Ovary (tissue), 9 donors: ENCODE results near the gene TNFRSF13B. TPM values are rescaled to one million over a fixed set of nuclear protein-coding genes. Genes with fewer than 3 reads are reported as not detected.

Source experiments
- DNase-seq, 5 donors: peaks; one replicate each; pipeline ENCODE4 v3.0.0-alpha.2; 2019 to 2020
- H3K27ac ChIP-seq, 2 donors: fragments of 200-600 bp; one replicate each; pipeline versions ENCODE4 v1.5.1 to v1.8.0; 2019 to 2022
- H3K27me3 ChIP-seq: fragments of 200-600 bp; one replicate; pipeline ENCODE4 v1.8.0; 2022
- H3K36me3 ChIP-seq: fragments of 200-600 bp; sonication (generic); one replicate; pipeline ENCODE4 v1.5.1; 2019
- H3K4me1 ChIP-seq: one replicate; pipeline ENCODE4 v1.8.1; 2013; ENCODE audit warnings: mild to moderate bottlenecking, moderate library complexity; ENCODE audit not compliant: insufficient read depth
- H3K4me3 ChIP-seq: fragments of 200-600 bp; sonication (generic); one replicate; pipeline ENCODE4 v1.5.1; 2017
- H3K9me3 ChIP-seq, 2 donors: fragments of 200-600 bp in 1 of 2; sonication (generic) in 1 of 2; one replicate each; pipeline versions ENCODE4 v1.5.1 to v1.8.1; 2013 to 2019; ENCODE audit warnings: mild to moderate bottlenecking in 1 of 2, moderate library complexity in 1 of 2
- EP300 ChIP-seq: sonication (generic); formaldehyde crosslinking; IDR thresholded peaks from one replicate; pipeline ENCODE4 v1.6.1; 2017; ENCODE audit warnings: antibody characterized with exemption
- POLR2A ChIP-seq: fragments of 450-650 bp; IDR thresholded peaks from one replicate; pipeline ENCODE4 v1.6.1; 2017; ENCODE audit warnings: antibody characterized with exemption, mild to moderate bottlenecking, moderate library complexity
- whole genome bisulfite sequencing, 3 donors: extraction: QIAGEN DNeasy Blood & Tissue Kit in 1 of 3; methylation state at CpG; one replicate each; pipeline versions ENCODE4 v1.1.5 to v1.1.7; 2013 to 2017; 5-methylcytosine and 5-hydroxymethylcytosine counted together
- intact Hi-C, 4 donors: fragments of 100-400 bp; cut with DNase I; formaldehyde crosslinking; loops; one replicate each; pipeline versions ENCODE4 v1.11.0 to v1.15.1; 2022 to 2023
- polyA plus RNA-seq, 2 donors: library from polyadenylated mRNA; stranded (reverse); fragments of 200-250 nt in 1 of 2; fragments of 350-450 nt in 1 of 2; fragmentation: Illumina TruSeq in 1 of 2; extraction: RNeasy Lipid Tissue Mini Kit (QIAGEN cat#74804) in 1 of 2; gene quantifications; one replicate each; pipeline ENCODE4 v1.2.3, GENCODE V29; 2013 to 2014
- total RNA-seq, 7 donors: library from RNA; depleted of rRNA in 2 of 7; stranded (reverse); fragments of >200 nt in 2 of 7; fragmentation: NEBNext Ultra II Directional in 3 of 7; extraction: Animal tissue kit (Norgen Biotek cat#: 25700) in 3 of 7; gene quantifications; one replicate each; pipeline versions ENCODE4 v1.1.0 to v1.2.4, GENCODE V29; 2016 to 2023
- TF ChIP-seq, protein P1 (sequence below), 3 donors: fragments of 450-650 bp in 2 of 3; fragments of 200-600 bp in 1 of 3; IDR thresholded peaks; one replicate each; pipeline versions ENCODE4 v1.5.1 to v1.8.0; 2016 to 2022; ENCODE audit warnings: antibody characterized with exemption in 3 of 3, mild to moderate bottlenecking in 1 of 3
- donor health status: DM: no; HTN: no; CAD: no; lungs with moderate emphysema.
- donor health status: DM: no; HTN: no; CAD: no.
- donor health status: Bipolar disorder and iron deficiency.
- donor health status: DM: yes; HTN: yes; CAD: no.
- donor health status: DM: no; HTN: no; CAD: no.
- donor health status: DM: yes; HTN: yes; CAD: no.

The TNFRSF13B gene
- total and polyA plus RNA-seq, 9 donors: 0.53 TPM; not detected in 8

DNA sequence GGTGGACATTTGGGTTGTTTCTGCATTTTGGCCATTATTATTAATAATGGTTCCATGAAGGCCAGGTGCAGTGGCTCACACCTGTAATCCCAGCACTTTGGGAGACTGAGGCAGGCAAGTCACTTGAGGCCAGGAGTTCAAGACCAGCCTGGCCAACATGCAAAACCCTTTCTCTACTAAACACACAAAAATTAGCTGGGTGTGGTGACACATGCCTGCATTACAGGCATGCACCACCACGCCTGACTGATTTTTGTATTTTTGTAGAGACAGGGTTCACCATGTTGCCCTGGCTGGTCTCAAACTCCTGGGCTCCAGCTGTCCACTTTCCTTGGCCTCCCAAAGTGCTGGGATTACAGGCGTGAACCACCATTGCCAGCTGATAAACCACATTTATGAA, 58.5 kb downstream of the TNFRSF13B start:
- no peak for TF ChIP-seq POLR2A
- Histone ChIP-seq H3K9me3 (no peaks in the 10 kb centered on the region), H3K4me1 (no peaks in the 10 kb centered on the region), H3K4me3 (no peak overlapping the region), H3K36me3 (no peaks in the 10 kb centered on the region), H3K27me3 (no peaks in the 10 kb centered on the region), H3K27ac (no peak overlapping the region)
- DNase-seq: no peak
- 38 to 81% (median 75%) methylated on average over 2 of the region's 2 CpGs for WGBS, 3 donors
- intact Hi-C loops: loop anchor here in 1 of 4 donors (10.0 kb wide), 1 partner anchor 59 kb away; no protein-coding TSS in a partner anchor

DNA sequence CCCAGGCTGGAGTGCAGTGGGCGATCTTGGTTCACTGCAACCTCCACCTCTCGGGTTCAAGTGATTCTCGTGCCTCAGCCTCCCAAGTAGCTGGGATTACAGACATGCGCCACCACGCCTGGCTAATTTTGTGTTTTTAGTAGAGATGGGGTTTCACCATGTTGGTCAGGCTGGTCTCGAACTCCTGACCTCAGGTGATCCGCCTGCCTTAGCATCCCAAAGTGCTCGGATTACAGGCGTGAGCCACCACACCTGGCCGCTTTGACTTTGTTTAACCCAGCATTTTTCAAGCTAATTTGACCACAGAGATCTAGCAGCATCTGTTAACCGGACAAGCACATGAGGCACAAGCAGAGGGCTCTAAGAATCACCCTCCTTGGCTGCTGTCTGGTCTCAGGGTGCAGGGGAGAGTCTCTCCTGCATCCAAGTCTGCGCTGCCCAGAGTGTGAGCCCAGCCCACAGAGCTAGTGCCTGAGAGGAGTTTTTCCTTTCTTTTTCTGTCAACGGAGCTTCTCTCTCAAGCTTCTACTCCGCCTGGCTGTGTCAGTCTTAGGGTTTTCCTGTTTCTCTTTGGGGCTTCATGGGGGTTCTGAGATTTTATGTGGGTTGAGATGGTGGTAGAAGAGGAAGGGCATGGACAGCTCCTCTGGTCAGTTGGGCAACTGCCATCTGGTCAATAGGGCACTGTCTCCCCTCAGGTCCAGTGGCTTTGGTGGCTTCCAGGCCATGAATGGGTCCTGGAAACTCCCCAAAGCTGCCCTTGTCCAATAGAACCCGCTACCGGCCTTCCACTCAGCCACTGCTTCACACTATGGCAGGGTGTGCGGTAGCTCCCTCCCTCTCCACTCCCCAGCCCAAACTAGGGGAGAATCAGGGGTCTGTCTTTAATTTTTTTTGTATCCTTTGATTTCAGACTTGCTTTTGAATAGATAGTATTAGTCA, 59.6 kb downstream of the TNFRSF13B start:
- 86 to 90% (median 90%) methylated on average over 17 of the region's 17 CpGs for WGBS, 3 donors
- no peak for DNase-seq
- H3K27me3 ChIP-seq: no peaks in the 10 kb centered on the region
- no peak overlapping the region for H3K4me3 ChIP-seq
- H3K9me3 ChIP-seq: no peaks in the 10 kb centered on the region
- no peak overlapping the region for H3K27ac ChIP-seq
- H3K36me3 ChIP-seq: no peaks in the 10 kb centered on the region
- TF ChIP-seq EP300 (no peak), POLR2A (no peak)
- TF ChIP-seq, protein P1, sequence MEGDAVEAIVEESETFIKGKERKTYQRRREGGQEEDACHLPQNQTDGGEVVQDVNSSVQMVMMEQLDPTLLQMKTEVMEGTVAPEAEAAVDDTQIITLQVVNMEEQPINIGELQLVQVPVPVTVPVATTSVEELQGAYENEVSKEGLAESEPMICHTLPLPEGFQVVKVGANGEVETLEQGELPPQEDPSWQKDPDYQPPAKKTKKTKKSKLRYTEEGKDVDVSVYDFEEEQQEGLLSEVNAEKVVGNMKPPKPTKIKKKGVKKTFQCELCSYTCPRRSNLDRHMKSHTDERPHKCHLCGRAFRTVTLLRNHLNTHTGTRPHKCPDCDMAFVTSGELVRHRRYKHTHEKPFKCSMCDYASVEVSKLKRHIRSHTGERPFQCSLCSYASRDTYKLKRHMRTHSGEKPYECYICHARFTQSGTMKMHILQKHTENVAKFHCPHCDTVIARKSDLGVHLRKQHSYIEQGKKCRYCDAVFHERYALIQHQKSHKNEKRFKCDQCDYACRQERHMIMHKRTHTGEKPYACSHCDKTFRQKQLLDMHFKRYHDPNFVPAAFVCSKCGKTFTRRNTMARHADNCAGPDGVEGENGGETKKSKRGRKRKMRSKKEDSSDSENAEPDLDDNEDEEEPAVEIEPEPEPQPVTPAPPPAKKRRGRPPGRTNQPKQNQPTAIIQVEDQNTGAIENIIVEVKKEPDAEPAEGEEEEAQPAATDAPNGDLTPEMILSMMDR (IDR thresholded peaks at IDR 0.05): no peak
- H3K4me1 ChIP-seq: no peaks in the 10 kb centered on the region
- intact Hi-C loops: loop anchor here in 1 of 4 donors (10.0 kb wide), 1 partner anchor 57 kb away; no protein-coding TSS in a partner anchor

DNA sequence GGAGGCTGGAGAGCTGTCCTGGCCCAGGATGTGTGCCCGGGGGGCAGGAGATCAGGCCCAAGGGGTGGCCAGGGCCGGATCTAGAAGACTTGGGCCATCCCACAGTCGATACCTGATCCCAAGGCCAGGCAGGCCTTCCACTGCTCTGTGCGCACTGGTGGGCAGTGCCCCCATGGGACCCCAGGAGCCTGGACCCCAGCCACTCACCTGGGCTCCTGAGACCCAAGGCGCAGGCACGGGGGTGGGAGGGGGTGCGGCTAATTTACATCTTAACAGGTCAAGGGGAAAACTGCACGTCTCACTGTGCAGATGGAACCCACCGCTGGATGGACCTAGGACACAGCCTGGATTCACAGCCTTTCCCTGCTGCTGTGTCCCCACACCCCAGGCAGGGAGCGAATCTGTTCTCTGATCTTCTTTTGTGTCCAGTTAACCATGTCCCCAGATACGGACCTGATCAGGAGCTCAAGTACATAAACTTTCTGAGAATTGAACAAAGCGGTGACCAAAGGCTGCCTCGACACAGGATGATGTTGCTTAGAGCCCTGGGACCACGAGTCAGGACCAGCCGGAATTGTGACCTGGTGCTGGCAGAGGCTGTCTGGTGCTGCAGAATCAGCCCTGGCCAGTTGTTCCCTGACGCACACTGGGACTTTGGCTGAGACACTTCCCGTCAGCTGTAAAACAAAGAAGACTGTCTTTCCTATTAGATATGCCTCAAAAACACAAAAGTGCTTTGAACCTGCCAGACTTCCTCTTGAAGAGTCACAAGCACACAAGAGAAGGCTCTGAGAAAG, 60.6 kb downstream of the TNFRSF13B start:
- H3K4me1 ChIP-seq: no peaks in the 10 kb centered on the region
- intact Hi-C loops: loop anchor here in 1 of 4 donors (10.0 kb wide), 1 partner anchor 57 kb away; no protein-coding TSS in a partner anchor
- no peak overlapping the region for H3K27ac ChIP-seq
- H3K9me3 ChIP-seq: no peaks in the 10 kb centered on the region
- WGBS, 3 donors: 84 to 86% (median 84%) methylated on average over 17 of the region's 17 CpGs
- H3K27me3 ChIP-seq: no peaks in the 10 kb centered on the region
- H3K4me3 ChIP-seq: no peak overlapping the region
- no peaks in the 10 kb centered on the region for H3K36me3 ChIP-seq
- no peak for DNase-seq
- TF ChIP-seq, protein P1 (IDR thresholded peaks at IDR 0.05): no peak
- TF ChIP-seq EP300: no peak
- no peak for TF ChIP-seq POLR2A

DNA sequence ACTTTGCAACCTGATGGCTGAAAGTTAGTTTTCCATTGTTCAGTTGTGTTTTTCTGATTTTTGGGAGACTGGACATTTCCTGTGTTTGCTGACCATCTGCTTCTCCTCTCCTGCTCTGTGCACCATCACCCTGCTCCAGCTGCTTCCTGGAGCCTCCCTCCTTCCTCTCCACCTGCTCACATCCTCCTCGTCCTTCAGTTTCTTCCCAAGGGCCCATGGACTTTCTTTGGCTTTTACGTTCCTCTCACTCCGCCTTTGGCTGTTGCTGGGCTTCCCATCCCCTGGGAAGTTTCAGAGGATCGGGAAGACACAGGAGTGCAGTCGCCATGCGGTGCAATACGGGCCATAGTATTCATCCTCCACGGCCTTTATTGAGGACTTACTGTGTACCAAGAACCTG, 61.6 kb downstream of the TNFRSF13B start:
- H3K4me1 ChIP-seq: no peaks in the 10 kb centered on the region
- no peaks in the 10 kb centered on the region for H3K36me3 ChIP-seq
- H3K4me3 ChIP-seq: no peak overlapping the region
- intact Hi-C loops: loop anchor here in 1 of 4 donors (10.0 kb wide), 1 partner anchor 56 kb away; no protein-coding TSS in a partner anchor
- no peak overlapping the region for H3K27ac ChIP-seq
- no peaks in the 10 kb centered on the region for H3K9me3 ChIP-seq
- WGBS, 3 donors: 57 to 70% (median 63%) methylated on average over 8 of the region's 8 CpGs
- no peaks in the 10 kb centered on the region for H3K27me3 ChIP-seq
- TF ChIP-seq POLR2A (no peak), EP300 (no peak)
- TF ChIP-seq, protein P1 (IDR thresholded peaks at IDR 0.05): no peak
- no peak for DNase-seq
